ENCODE data around the gene FUBP1.
"Not testable (repeated sequence)": the region's sequence is repeated elsewhere in the genome, so short reads cannot be mapped to it uniquely, and the experiment has no call there.

The FUBP1 gene

DNA sequence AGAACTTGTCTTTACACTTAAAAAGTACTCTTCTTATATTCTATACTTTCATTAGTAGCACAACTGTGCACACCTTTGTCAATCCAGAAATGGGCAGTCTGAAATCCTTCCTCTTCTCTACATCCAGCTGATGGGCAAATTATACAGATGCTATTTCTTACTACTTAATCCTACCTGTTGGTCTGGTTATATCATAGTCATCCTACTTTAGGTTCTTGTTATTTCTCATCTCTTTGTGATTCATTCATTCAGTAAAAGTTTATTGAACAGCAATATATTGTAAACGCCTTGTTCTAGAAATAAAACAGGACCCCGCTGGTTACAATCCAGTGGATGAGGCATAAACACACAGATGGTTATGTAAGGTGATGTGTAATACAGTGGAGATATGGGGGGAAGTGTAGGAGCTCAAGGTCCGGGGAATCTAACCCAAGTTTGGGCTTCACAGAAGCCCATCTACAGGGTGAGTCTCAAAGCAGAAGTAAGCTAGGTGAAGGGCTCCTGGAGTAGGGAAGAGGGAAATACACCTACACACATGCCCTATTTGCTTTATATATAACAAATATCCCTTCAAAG lies 11.8 kb upstream of the FUBP1 start:
- no peak for DNase-seq
- Mint-ChIP-seq H3K4me1 (peaks cover 23% of the 10 kb centered on the region), H3K4me3 (no peak overlapping the region), H3K36me3 (ENCODE audit: low read depth) (peaks cover 67% of the 10 kb centered on the region), H3K9me3 (no peaks in the 10 kb centered on the region), H3K27me3 (ENCODE audit: low read depth, poor library complexity) (no peaks in the 10 kb centered on the region), H3K27ac (no peak overlapping the region)
- TF ChIP-seq, protein P1, sequence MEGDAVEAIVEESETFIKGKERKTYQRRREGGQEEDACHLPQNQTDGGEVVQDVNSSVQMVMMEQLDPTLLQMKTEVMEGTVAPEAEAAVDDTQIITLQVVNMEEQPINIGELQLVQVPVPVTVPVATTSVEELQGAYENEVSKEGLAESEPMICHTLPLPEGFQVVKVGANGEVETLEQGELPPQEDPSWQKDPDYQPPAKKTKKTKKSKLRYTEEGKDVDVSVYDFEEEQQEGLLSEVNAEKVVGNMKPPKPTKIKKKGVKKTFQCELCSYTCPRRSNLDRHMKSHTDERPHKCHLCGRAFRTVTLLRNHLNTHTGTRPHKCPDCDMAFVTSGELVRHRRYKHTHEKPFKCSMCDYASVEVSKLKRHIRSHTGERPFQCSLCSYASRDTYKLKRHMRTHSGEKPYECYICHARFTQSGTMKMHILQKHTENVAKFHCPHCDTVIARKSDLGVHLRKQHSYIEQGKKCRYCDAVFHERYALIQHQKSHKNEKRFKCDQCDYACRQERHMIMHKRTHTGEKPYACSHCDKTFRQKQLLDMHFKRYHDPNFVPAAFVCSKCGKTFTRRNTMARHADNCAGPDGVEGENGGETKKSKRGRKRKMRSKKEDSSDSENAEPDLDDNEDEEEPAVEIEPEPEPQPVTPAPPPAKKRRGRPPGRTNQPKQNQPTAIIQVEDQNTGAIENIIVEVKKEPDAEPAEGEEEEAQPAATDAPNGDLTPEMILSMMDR (IDR thresholded peaks at IDR 0.05), result no peak

DNA sequence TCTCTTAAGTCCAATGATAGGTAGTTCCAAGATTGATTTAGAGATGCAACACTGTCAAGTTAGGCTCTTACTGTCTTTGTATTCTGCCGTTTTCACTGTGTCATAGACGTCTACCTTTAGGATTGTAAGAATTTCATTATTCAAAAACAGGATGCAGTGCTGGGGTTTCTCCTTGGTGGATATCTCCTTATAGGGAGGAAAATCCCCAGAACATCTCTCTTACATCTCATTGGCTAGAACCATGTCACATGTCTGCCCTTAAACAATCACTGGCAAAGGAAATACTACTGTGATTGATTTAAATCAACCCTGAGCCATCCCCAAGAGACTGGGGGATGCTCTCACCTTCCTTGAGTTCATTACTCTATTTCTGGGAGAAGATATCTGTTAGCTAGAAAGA lies 10.9 kb upstream of the FUBP1 start:
- TF ChIP-seq, protein P1 (IDR thresholded peaks at IDR 0.05), result no peak
- peaks cover 62% of the 10 kb centered on the region for H3K36me3 Mint-ChIP-seq (ENCODE audit: low read depth)
- no peaks in the 10 kb centered on the region for H3K9me3 Mint-ChIP-seq
- no peak for DNase-seq
- no peak overlapping the region for H3K4me3 Mint-ChIP-seq
- no peak overlapping the region for H3K27ac Mint-ChIP-seq
- H3K27me3 Mint-ChIP-seq (ENCODE audit: low read depth, poor library complexity), result no peaks in the 10 kb centered on the region
- H3K4me1 Mint-ChIP-seq, result peaks cover 27% of the 10 kb centered on the region

GRCh38 chr1:77987919-77988318 lies 9.0 kb upstream of the FUBP1 start:
- DNase-seq, result no peak
- H3K4me3 Mint-ChIP-seq, result no peak overlapping the region
- TF ChIP-seq, protein P1 (IDR thresholded peaks at IDR 0.05), result no peak
- H3K4me1 Mint-ChIP-seq, result peaks cover 45% of the 10 kb centered on the region
- no peak overlapping the region for H3K27ac Mint-ChIP-seq
- no peaks in the 10 kb centered on the region for H3K27me3 Mint-ChIP-seq (ENCODE audit: low read depth, poor library complexity)
- peaks cover 60% of the 10 kb centered on the region for H3K36me3 Mint-ChIP-seq (ENCODE audit: low read depth)
- H3K9me3 Mint-ChIP-seq, result no peaks in the 10 kb centered on the region

- Mint-ChIP-seq H3K36me3 (ENCODE audit: low read depth) (peaks cover 53% of the 10 kb centered on the region), H3K27ac (no peak overlapping the region), H3K4me1 (peaks cover 49% of the 10 kb centered on the region), H3K27me3 (ENCODE audit: low read depth, poor library complexity) (no peaks in the 10 kb centered on the region), H3K9me3 (no peaks in the 10 kb centered on the region), H3K4me3 (no peak overlapping the region)
- DNase-seq, result no peak
- TF ChIP-seq, protein P1 (IDR thresholded peaks at IDR 0.05), result no peak
Observed at GRCh38 chr1:77986810-77987209, 7.9 kb upstream of the FUBP1 start.

GRCh38 chr1:77984629-77985028 lies 5.8 kb upstream of the FUBP1 start:
- H3K9me3 Mint-ChIP-seq, result no peaks in the 10 kb centered on the region
- TF ChIP-seq, protein P1 (IDR thresholded peaks at IDR 0.05), result no peak

DNA sequence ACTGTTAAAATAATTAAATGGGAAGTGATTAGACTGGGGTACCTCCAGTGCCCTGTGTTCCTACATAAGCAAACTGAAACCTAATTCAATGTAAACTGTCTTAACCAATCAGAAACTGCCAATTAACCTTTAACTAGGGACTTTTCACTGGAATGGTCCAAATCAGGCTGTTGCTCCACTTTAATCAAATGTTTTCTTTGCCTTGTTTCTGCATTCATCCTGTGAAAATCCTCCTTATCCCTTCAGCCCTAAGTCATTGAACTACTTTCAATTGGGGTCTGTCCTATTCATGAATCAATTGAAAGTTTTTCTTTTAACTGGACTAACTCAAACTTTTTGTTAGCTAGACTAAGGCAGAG lies 5.1 kb upstream of the FUBP1 start:
- Mint-ChIP-seq H3K27ac (no peak overlapping the region), H3K36me3 (ENCODE audit: low read depth) (peaks cover 37% of the 10 kb centered on the region), H3K4me3 (no peak overlapping the region), H3K27me3 (ENCODE audit: low read depth, poor library complexity) (no peaks in the 10 kb centered on the region), H3K4me1 (peaks cover 55% of the 10 kb centered on the region), H3K9me3 (no peaks in the 10 kb centered on the region)
- TF ChIP-seq, protein P1 (IDR thresholded peaks at IDR 0.05), result no peak
- DNase-seq, result no peak

More at GRCh38 chr1:77984629-77985028, 5.8 kb upstream of the FUBP1 start:
- H3K36me3 Mint-ChIP-seq (ENCODE audit: low read depth), result peaks cover 44% of the 10 kb centered on the region
- H3K4me1 Mint-ChIP-seq, result peaks cover 62% of the 10 kb centered on the region
- H3K27me3 Mint-ChIP-seq (ENCODE audit: low read depth, poor library complexity), result no peaks in the 10 kb centered on the region
- no peak overlapping the region for H3K27ac Mint-ChIP-seq
- no peak for DNase-seq
- no peak overlapping the region for H3K4me3 Mint-ChIP-seq

DNA sequence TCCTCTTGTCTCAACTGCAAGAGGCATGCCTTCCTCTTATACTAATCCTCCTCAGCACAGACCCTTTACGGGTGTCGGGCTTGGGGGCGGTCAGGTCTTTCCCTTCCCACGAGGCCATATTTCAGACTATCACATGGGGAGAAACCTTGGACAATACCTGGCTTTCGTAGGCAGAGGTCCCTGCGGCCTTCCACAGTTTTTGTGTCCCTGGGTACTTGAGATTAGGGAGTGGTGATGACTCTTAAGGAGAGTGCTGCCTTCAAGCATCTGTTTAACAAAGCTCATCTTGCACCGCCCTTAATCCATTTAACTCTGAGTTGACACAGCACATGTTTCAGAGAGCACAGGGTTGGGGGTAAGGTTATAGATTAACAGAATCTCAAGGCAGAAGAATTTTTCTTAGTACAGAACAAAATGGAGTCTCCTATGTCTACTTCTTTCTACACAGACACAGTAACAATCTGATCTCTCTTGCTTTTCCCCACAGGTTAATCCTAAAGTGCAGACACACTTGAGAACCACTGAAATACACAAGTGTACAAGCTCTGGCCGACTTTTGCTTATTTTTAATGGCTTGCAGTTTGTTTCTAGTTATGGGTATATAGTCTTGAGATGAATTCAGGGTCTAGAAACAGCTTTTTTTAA lies 4.6 kb upstream of the FUBP1 start:
- H3K27me3 Mint-ChIP-seq (ENCODE audit: low read depth, poor library complexity); DNase-seq; H3K9me3 Mint-ChIP-seq; H3K4me3 Mint-ChIP-seq: not testable (repeated sequence)
- peak overlapping the region; percentile 83 for H3K27ac Mint-ChIP-seq
- peaks cover 54% of the 10 kb centered on the region for H3K4me1 Mint-ChIP-seq
- H3K36me3 Mint-ChIP-seq (ENCODE audit: low read depth), result peaks cover 32% of the 10 kb centered on the region

Data from nephron progenitor cell (in vitro differentiated cells).